Testis (tissue), 3 donors: Measurements from ENCODE around the gene GUCY1A2. TPM values are rescaled to one million over a fixed set of nuclear protein-coding genes. Genes with fewer than 3 reads are reported as not detected.
"Not testable (repeated sequence)": the region's sequence is repeated elsewhere in the genome, so short reads cannot be mapped to it uniquely, and the experiment has no call there.

ENCODE experiments used
- DNase-seq: peaks from one replicate; pipeline ENCODE4 v3.0.0-alpha.2; 2019
- H3K27ac ChIP-seq, 2 donors: fragments of 200-600 bp; sonication (generic); one replicate each; pipeline ENCODE4 v1.5.1; 2019
- H3K27me3 ChIP-seq: fragments of 200-600 bp; sonication (generic); one replicate; pipeline ENCODE4 v1.5.1; 2019
- H3K36me3 ChIP-seq: fragments of 200-600 bp; sonication (generic); one replicate; pipeline ENCODE4 v1.5.1; 2017; ENCODE audit warnings: low read depth; ENCODE audit errors: missing control alignments
- H3K4me1 ChIP-seq: fragments of 200-600 bp; sonication (generic); one replicate; pipeline ENCODE4 v1.5.1; 2019
- H3K4me3 ChIP-seq, 2 donors: fragments of 200-600 bp; sonication (generic); one replicate each; pipeline ENCODE4 v1.5.1; 2017 to 2019
- H3K9me3 ChIP-seq: fragments of 200-600 bp; sonication (generic); one replicate; pipeline ENCODE4 v1.5.1; 2017
- CTCF ChIP-seq, 3 experiments: fragments of 450-650 bp in 2 of 3; fragments of 200-600 bp in 1 of 3; sonication (generic) in 1 of 3; IDR thresholded peaks; one replicate each; pipeline ENCODE4 v1.5.1; 2016 to 2019; ENCODE audit warnings: antibody characterized with exemption in 3 of 3, mild to moderate bottlenecking in 2 of 3, moderate library complexity in 1 of 3
- POLR2A ChIP-seq: fragments of 450-650 bp; IDR thresholded peaks from one replicate; pipeline ENCODE4 v1.6.1; 2017; ENCODE audit warnings: antibody characterized with exemption, mild to moderate bottlenecking, moderate library complexity
- WGBS, 2 donors: methylation state at CpG; one replicate each; pipeline ENCODE4 v1.1.5; 2018; 5-methylcytosine and 5-hydroxymethylcytosine counted together
- intact Hi-C: fragments of 100-400 bp; cut with DNase I; formaldehyde crosslinking; loops from one replicate; pipeline ENCODE4 v1.15.1; 2023; ENCODE audit warnings: low total_unique reads
- polyA plus RNA-seq: library from polyadenylated mRNA; stranded (reverse); fragments of 350-450 nt; fragmentation: Illumina TruSeq; extraction: RNeasy Lipid Tissue Mini Kit (QIAGEN cat#74804); gene quantifications from one replicate; pipeline ENCODE4 v1.2.3, GENCODE V29; 2014; ENCODE audit warnings: low read depth, low replicate concordance; ENCODE audit not compliant: insufficient read depth
- total RNA-seq, 2 donors: library from RNA; depleted of rRNA; stranded (reverse); fragments of >200 nt; gene quantifications; one replicate each; pipeline ENCODE4 v1.2.3, GENCODE V29; 2016

Gene GUCY1A2
- total and polyA plus RNA-seq, 3 donors from 2014 or later, result 3.4 to 7.4 (median 4.3) TPM

- TF ChIP-seq POLR2A, result no peak
- TF ChIP-seq CTCF (IDR thresholded peaks at IDR 0.05), result no peak
- intact Hi-C loops, result no loop called here
- no peak overlapping the region for H3K4me3 ChIP-seq
Measured at GRCh38 chr11:106794058-106794457, 224.2 kb downstream of the GUCY1A2 start.

GRCh38 chr11:106789406-106789805 lies 228.9 kb downstream of the GUCY1A2 start:
- H3K27me3 ChIP-seq, result no peaks in the 10 kb centered on the region
- H3K4me1 ChIP-seq, result no peaks in the 10 kb centered on the region
- H3K27ac ChIP-seq, result no peak overlapping the region
- H3K4me3 ChIP-seq, result no peak overlapping the region
- H3K36me3 ChIP-seq, result no peaks in the 10 kb centered on the region
- DNase-seq, result no peak
- intact Hi-C loops, result no loop called here
- no peaks in the 10 kb centered on the region for H3K9me3 ChIP-seq
- WGBS, 2 donors, result 95 to 96% methylated on average over 3 of the region's 3 CpGs
- TF ChIP-seq CTCF (IDR thresholded peaks at IDR 0.05) (no peak), POLR2A (no peak)

More at GRCh38 chr11:106794058-106794457, 224.2 kb downstream of the GUCY1A2 start:
- Histone ChIP-seq H3K27me3 (no peaks in the 10 kb centered on the region), H3K4me1 (no peaks in the 10 kb centered on the region), H3K36me3 (no peaks in the 10 kb centered on the region), H3K9me3 (no peaks in the 10 kb centered on the region), H3K27ac (no peak overlapping the region)
- no peak for DNase-seq

GRCh38 chr11:106787454-106787853 lies 230.8 kb downstream of the GUCY1A2 start:
- Histone ChIP-seq H3K4me1 (no peaks in the 10 kb centered on the region), H3K36me3 (no peaks in the 10 kb centered on the region), H3K27me3 (no peaks in the 10 kb centered on the region), H3K27ac (no peak overlapping the region), H3K4me3 (no peak overlapping the region), H3K9me3 (no peaks in the 10 kb centered on the region)
- TF ChIP-seq CTCF (IDR thresholded peaks at IDR 0.05) (no peak), POLR2A (no peak)
- 92 to 94% methylated on average over 1 of the region's 1 CpG for WGBS, 2 donors
- no peak for DNase-seq
- intact Hi-C loops, result no loop called here

GRCh38 chr11:106785913-106786650 lies 232.2 kb downstream of the GUCY1A2 start:
- no peak for TF ChIP-seq POLR2A
- TF ChIP-seq CTCF (IDR thresholded peaks at IDR 0.05), result no peak
- no peak for DNase-seq
- Histone ChIP-seq H3K9me3 (no peaks in the 10 kb centered on the region), H3K36me3 (no peaks in the 10 kb centered on the region), H3K4me3 (no peak overlapping the region), H3K4me1 (no peaks in the 10 kb centered on the region), H3K27ac (no peak overlapping the region), H3K27me3 (no peaks in the 10 kb centered on the region)
- WGBS, 2 donors, result 37 to 39% methylated on average over 3 of the region's 3 CpGs
- intact Hi-C loops, result no loop called here

GRCh38 chr11:106777302-106777701 lies 241.0 kb downstream of the GUCY1A2 start:
- H3K27ac ChIP-seq, H3K27me3 ChIP-seq, H3K36me3 ChIP-seq, H3K9me3 ChIP-seq, DNase-seq, H3K4me3 ChIP-seq, intact Hi-C loops, H3K4me1 ChIP-seq: not testable (repeated sequence)
- 89 to 90% methylated on average over 8 of the region's 8 CpGs for WGBS, 2 donors
